ENCODE measurements around the gene LTK.

Gene LTK

GRCh38 chr15:41513506-41514227 is at the start of gene LTK:
Gene LTK, minus strand, starts transcription at chr15:41513827. Its CDS starts 118 bp downstream, at chr15:41513709.
- H3K4me3 ChIP-seq (ENCODE audit: low read depth, low read length): no peak within 1 kb of the TSS

GRCh38 chr15:41562784-41563198 is 49.2 kb upstream of the LTK start:
- TF ChIP-seq, protein P1, sequence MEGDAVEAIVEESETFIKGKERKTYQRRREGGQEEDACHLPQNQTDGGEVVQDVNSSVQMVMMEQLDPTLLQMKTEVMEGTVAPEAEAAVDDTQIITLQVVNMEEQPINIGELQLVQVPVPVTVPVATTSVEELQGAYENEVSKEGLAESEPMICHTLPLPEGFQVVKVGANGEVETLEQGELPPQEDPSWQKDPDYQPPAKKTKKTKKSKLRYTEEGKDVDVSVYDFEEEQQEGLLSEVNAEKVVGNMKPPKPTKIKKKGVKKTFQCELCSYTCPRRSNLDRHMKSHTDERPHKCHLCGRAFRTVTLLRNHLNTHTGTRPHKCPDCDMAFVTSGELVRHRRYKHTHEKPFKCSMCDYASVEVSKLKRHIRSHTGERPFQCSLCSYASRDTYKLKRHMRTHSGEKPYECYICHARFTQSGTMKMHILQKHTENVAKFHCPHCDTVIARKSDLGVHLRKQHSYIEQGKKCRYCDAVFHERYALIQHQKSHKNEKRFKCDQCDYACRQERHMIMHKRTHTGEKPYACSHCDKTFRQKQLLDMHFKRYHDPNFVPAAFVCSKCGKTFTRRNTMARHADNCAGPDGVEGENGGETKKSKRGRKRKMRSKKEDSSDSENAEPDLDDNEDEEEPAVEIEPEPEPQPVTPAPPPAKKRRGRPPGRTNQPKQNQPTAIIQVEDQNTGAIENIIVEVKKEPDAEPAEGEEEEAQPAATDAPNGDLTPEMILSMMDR (IDR thresholded peaks at IDR 0.05; ENCODE audit: insufficient read depth, low read depth, low read length, missing control alignments): no peak
- no peak for DNase-seq (ENCODE audit: low read depth)
- no peak overlapping the region for H3K4me3 ChIP-seq (ENCODE audit: low read depth, low read length)

More at GRCh38 chr15:41513506-41514227, at the start of gene LTK:
- DNase-seq (ENCODE audit: low read depth): peak; percentile 62
- TF ChIP-seq, protein P1 (IDR thresholded peaks at IDR 0.05; ENCODE audit: insufficient read depth, low read depth, low read length, missing control alignments): no peak

GRCh38 chr15:41562244-41562643 is 48.6 kb upstream of the LTK start:
- TF ChIP-seq, protein P1 (IDR thresholded peaks at IDR 0.05; ENCODE audit: insufficient read depth, low read depth, low read length, missing control alignments): no peak
- DNase-seq (ENCODE audit: low read depth): no peak
- H3K4me3 ChIP-seq (ENCODE audit: low read depth, low read length): no peak overlapping the region

GRCh38 chr15:41561777-41562145 is 48.1 kb upstream of the LTK start:
- DNase-seq (ENCODE audit: low read depth): no peak
- TF ChIP-seq, protein P1 (IDR thresholded peaks at IDR 0.05; ENCODE audit: insufficient read depth, low read depth, low read length, missing control alignments): no peak
- no peak overlapping the region for H3K4me3 ChIP-seq (ENCODE audit: low read depth, low read length)

DNA sequence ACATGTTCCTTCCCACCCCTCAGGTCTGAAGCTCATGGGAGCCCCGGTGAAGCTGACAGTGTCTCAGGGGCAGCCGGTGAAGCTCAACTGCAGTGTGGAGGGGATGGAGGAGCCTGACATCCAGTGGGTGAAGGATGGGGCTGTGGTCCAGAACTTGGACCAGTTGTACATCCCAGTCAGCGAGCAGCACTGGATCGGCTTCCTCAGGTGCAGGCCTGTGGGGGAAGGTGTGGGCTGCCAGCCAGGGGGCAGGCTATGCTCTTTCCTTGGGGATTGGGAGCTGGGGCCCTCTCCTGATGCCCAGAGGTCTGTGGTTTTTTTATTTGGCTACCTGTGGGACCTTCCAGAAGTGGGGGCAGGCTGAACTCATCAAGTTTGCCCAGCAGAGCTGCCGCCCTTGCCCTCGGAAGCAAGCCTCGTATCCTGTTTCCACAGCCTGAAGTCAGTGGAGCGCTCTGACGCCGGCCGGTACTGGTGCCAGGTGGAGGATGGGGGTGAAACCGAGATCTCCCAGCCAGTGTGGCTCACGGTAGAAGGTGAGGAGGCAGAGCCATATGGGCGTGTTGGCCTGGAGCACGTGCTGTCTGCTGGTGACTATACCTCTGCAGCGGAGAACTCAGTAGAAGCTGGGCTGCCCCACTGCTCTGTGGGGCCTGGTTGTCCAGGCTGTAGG is 47.6 kb upstream of the LTK start:
- no peak for DNase-seq (ENCODE audit: low read depth)
- H3K4me3 ChIP-seq (ENCODE audit: low read depth, low read length): no peak overlapping the region
- TF ChIP-seq, protein P1 (IDR thresholded peaks at IDR 0.05; ENCODE audit: insufficient read depth, low read depth, low read length, missing control alignments): no peak

DNA sequence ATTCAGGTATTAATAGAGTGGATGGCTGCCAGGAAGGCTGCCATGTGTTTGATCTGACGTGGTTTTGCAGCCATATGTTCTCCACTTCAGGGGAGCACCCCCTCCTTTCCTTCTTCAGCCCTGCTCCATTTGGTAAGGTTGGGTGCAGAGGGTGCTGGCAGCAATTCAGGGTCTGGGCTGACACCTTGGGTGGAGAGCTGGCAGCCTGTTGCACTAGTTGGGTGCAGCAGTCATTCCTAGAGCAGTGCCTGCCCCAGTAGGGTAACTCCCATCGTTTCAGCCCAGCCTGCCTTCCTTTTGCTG is 46.9 kb upstream of the LTK start:
- no peak overlapping the region for H3K4me3 ChIP-seq (ENCODE audit: low read depth, low read length)
- DNase-seq (ENCODE audit: low read depth): no peak
- TF ChIP-seq, protein P1 (IDR thresholded peaks at IDR 0.05; ENCODE audit: insufficient read depth, low read depth, low read length, missing control alignments): no peak
